GM19468 (cell line): Measurements from ENCODE around the gene MT4.

Experiments used
- ATAC-seq: cut with Tn5 transposase; IDR thresholded peaks from one replicate; pipeline ENCODE4 v1.9.1; 2021; ENCODE audit warnings: mild to moderate bottlenecking, moderate library complexity, moderate number of reproducible peaks; ENCODE audit not compliant: unreplicated experiment; ENCODE audit errors: extremely low read depth

The MT4 gene

GRCh38 chr16:56600398-56600999, 35.6 kb downstream of the MT4 start:
- ATAC-seq, result no peak

GRCh38 chr16:56601325-56601724, 36.5 kb downstream of the MT4 start:
- no peak for ATAC-seq

DNA sequence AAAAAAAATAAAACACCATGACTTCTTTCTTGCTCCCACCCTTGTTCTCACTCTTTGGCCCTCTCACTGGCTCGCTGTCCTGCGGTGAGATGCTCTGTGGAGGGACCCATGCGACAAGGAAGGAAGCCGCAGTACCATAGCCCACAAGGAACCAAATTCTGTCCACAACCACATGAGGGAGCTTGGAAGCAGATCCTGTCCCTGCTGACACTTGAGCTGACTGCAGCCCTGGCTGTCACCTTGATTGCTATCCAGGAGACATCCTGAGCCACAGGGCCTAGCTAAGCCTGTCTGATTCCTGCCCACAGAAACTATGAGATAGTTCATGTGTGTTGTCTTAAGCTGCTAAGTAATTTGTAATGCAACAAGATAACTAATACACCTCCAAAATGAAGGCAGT, 38.7 kb downstream of the MT4 start:
- no peak for ATAC-seq

DNA sequence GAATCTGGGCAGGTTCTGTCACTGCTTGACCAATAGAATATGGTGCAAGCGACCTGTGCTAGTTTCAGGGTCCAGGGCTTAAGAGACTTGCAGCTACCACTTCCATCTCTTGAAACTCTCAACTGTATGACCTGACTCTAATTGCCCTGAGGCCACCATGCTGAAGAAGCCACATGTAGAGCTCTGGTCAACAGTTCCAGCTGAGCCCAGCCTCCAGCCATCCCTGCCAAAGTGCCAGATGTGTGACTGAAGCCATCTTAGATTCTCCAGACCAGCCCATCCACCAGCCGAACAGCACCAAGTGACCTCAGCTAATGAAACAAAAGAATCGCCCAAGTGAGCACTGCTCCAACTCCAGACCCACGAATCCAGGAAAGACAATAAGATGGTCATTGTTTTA, 40.1 kb downstream of the MT4 start:
- ATAC-seq, result no peak

- no peak for ATAC-seq
Observed at GRCh38 chr16:56605475-56605874, 40.6 kb downstream of the MT4 start.

GRCh38 chr16:56606071-56606475, 41.2 kb downstream of the MT4 start:
- no peak for ATAC-seq

- no peak for ATAC-seq
Observed at GRCh38 chr16:56606476-56607108, 41.7 kb downstream of the MT4 start.

- ATAC-seq, result no peak
Observed at GRCh38 chr16:56607109-56607618, 42.3 kb downstream of the MT4 start.

DNA sequence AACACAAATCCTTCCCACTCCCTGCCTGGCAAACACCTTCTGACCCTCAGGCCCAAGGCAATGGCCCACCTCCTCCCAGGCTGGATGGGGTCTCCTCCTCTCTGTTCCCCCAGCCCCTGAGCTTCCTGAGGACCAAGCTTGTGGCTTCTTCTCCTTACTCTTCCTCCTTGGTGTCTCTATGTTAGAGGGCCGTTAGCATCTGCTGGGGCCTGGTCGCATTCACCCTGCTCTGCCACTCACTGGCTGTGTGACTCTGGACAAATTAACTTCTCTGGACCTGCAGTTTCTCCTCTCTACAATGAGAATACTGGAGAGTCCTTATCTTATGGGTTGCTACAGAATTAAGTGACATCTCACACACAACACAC, 42.8 kb downstream of the MT4 start:
- ATAC-seq, result no peak

DNA sequence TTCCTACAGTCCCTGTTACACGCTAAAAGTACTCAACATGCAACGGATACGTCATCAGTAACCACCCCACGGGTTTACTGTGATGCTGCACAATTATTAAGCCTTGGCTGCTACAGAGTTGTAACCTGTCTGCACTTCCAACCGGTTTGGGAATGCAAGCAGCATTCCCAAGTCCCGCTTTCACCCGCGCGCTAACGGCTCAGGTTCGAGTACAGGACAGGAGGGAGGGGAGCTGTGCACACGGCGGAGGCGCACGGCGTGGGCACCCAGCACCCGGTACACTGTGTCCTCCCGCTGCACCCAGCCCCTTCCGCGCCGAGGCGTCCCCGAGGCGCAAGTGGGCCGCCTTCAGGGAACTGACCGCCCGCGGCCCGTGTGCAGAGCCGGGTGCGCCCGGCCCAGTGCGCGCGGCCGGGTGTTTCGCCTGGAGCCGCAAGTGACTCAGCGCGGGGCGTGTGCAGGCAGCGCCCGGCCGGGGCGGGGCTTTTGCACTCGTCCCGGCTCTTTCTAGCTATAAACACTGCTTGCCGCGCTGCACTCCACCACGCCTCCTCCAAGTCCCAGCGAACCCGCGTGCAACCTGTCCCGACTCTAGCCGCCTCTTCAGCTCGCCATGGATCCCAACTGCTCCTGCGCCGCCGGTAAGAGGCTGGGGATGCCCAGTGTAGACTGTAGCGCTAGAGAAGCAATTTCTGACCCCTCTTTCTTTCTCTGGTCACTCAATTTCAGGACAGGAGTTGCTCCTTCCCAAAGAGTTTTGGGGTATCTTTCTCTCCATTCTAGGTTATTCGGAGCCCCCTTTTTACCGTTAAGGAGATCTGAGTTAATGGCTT, 43.4 kb downstream of the MT4 start, which contains the start of gene MT2A:
Gene MT2A (plus strand): TSS at position 542 of the 833 bp plus-strand sequence. CDS start 72 bp downstream, at position 614.
- ATAC-seq, result peak; percentile 89

GRCh38 chr16:56608876-56609462, 44.1 kb downstream of the MT4 start:
- ATAC-seq, result no peak

DNA sequence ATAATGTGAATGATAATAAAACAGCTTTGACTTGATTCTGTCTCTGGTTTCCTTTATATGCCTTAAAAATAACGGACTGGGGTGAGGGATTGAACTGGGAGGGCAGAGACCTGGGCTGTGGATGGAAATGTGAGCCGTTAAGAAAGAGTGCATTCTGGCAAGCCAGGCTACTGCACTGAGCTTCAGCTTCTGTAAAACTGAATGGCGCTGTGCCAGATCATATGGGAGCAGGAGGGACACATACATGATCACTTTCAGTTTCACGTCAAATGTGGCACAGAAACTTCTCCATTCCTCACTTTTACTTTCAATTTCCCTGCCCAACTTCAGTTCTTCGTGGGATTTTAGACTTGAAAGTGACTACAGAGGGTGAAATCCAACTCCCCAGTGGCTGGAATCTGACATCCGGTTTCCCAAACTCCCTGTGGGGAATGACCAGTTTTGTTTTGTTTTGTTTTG, 44.6 kb downstream of the MT4 start:
- ATAC-seq, result no peak

DNA sequence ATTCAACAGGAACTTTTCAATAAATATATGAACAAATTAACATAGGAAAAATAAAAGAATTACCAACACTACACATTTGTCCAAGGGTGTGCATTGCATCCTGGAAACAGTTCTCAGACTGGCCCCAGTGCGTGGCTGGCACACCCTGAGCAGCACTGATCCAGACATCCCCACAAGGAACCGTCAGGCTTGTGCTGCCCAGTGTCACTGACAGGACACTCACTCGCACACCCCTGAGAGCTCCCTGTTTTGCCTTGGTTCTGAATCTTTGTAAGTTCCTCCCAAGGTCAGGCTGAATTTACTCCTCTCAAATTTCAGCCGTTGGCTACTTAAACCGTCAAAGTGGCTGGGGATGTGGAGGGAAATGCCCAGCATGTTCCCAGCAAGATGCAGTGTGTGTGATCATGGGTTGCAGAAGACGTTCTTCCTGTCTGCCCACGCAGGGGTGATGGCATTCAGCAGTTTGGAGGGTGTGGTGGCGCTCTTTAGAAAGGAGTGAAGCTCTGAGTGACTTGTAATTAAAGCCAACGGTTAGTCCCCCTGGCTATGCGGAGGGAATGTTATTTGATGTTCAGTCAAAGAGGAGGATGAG, 45.2 kb downstream of the MT4 start:
- ATAC-seq, result no peak

DNA sequence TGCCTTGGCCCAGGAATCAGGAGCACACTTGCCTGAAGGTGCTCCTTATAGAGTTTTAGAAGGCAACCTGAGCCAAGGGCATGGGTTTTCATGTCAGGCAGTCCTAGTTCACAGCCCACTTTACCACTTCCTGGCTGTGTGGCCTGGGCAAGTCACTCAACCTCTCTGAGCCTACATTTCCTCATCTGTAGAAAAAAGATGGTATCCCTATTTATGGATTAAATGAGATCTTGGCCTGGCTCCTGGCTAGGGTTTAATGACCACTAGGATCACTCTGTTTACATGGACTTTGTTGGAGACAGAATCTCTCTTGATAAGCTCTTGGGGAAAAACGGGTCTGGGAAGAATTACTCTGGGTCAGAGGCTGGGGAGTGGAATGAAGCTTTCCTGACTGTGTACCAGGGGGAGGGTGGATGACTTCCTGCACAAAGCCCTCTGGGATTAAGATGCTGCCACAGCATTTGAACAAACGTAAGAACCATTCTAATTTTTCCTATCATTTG, 45.8 kb downstream of the MT4 start:
- ATAC-seq, result no peak

- no peak for ATAC-seq
Observed at GRCh38 chr16:56611281-56611833, 46.5 kb downstream of the MT4 start.

GRCh38 chr16:56613706-56614105, 48.8 kb downstream of the MT4 start:
- no peak for ATAC-seq

DNA sequence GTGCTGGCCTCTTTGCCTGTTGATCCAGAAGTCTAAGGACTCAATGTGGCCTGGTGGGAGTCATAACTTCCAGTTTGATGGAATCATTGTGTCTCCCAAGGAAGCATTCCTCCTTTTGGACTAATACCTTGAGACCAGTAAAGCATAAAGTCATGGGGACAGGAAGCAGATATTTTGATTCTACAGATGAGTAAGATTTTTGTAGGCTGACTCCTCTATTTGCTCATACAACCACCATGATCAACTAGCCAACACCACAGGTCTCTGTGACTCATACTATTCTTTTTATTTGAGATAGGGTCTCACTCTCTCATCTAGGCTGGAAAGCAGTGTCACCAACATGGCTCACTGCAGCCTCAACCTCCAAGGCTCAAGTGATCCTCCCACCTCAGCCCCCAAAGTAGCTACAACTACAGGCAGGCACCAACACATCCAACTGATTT, 49.7 kb downstream of the MT4 start:
- no peak for ATAC-seq

DNA sequence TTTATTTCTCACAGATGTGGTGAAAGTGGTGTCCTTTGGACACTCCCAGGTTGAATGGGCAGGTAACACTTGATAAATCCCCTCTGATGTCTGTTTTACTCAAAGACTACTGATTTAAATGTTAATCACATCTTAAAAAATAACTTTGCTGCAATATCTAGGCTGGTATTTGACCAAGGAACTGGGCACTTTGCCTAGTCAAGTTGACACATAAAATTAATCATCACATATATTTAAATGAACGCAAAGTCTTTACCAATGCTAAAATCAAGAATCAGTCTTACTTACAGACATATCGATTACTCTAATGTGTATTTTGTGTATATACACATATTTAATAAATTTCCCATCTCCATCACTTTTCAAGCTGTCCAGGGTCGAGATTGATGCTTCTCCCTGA, 50.5 kb downstream of the MT4 start:
- ATAC-seq, result no peak

DNA sequence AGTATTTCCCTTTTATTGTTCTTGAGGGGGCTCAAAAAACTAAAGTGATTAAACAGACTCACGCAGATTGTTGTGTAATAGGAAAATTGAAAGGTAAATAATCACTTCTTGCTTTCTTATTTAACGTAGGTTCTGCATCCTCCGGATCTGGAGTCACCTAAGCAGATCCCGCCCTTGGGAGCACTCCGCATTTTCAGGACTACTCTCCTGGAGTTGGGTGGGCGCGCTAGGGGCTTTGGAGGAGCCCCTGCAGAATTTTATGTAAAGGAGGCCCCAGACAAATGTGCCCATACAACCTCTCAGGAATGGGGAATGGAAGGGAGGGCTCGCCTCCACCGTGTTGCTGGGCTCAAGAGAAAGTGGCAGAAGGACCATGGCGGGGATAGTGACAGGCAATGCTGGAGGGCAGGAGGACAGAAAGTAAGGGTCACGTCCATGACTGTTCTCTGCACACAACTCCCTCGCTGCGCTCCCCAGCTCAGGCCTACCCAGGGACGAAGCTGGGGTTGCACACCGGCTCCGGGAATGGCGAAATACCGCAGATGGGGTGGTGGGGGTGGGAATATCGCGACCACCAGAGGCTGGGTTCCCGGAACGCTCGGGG, 51.8 kb downstream of the MT4 start:
- ATAC-seq, result no peak
